ENCODE measurements around the gene FBXO31.

DNA sequence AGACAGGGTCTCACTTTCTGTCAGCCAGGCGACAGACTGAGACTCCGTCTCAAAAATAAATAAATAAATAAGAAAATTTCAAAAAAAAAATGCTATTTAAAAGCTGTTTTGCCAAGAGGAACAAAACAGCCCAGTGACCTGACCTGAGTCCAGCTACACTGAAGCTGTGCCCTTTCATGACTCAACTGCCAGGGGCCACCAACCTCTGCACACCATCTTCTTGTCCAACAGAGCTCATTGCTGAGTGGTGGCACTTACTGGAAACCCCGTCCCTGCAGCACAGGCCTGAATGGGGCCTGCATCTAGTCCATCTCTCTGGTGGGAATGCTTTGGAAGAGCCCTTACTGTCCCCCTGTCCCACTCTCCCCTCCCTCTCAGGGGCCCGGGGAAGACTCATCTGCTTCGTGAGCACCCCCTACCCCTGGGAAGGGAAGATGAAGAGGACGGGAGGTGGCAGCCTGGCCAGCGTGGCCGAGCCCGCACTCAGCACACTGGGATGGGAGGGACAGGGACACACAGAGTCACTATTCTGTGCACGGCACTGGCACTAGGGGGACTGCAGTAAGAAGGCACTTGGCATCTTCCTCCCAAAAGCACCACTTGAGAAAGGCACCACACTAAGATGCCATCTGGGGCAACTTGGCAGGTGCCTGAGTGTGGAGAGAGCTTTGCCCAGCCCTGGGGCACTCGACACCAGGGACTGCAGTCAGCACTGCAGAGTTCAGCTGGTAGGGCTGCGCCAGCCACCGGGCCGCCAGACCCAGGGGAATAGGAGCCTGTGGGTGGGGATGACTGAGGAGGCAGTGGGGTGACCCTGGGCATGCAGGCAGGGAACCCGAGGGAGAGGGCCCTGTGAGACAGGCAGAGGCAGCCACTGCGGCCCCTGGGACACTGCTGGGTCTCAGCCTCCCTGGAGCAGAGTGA, 13.5 kb downstream of the FBXO31 start:
- TF ChIP-seq, protein P1, sequence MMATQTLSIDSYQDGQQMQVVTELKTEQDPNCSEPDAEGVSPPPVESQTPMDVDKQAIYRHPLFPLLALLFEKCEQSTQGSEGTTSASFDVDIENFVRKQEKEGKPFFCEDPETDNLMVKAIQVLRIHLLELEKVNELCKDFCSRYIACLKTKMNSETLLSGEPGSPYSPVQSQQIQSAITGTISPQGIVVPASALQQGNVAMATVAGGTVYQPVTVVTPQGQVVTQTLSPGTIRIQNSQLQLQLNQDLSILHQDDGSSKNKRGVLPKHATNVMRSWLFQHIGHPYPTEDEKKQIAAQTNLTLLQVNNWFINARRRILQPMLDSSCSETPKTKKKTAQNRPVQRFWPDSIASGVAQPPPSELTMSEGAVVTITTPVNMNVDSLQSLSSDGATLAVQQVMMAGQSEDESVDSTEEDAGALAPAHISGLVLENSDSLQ (IDR thresholded peaks at IDR 0.05), result no peak
- TF ChIP-seq, protein P2, sequence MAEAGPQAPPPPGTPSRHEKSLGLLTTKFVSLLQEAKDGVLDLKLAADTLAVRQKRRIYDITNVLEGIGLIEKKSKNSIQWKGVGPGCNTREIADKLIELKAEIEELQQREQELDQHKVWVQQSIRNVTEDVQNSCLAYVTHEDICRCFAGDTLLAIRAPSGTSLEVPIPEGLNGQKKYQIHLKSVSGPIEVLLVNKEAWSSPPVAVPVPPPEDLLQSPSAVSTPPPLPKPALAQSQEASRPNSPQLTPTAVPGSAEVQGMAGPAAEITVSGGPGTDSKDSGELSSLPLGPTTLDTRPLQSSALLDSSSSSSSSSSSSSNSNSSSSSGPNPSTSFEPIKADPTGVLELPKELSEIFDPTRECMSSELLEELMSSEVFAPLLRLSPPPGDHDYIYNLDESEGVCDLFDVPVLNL (IDR thresholded peaks at IDR 0.05; ENCODE audit: low read depth, low read length), result no peak
- TF ChIP-seq, protein P3, sequence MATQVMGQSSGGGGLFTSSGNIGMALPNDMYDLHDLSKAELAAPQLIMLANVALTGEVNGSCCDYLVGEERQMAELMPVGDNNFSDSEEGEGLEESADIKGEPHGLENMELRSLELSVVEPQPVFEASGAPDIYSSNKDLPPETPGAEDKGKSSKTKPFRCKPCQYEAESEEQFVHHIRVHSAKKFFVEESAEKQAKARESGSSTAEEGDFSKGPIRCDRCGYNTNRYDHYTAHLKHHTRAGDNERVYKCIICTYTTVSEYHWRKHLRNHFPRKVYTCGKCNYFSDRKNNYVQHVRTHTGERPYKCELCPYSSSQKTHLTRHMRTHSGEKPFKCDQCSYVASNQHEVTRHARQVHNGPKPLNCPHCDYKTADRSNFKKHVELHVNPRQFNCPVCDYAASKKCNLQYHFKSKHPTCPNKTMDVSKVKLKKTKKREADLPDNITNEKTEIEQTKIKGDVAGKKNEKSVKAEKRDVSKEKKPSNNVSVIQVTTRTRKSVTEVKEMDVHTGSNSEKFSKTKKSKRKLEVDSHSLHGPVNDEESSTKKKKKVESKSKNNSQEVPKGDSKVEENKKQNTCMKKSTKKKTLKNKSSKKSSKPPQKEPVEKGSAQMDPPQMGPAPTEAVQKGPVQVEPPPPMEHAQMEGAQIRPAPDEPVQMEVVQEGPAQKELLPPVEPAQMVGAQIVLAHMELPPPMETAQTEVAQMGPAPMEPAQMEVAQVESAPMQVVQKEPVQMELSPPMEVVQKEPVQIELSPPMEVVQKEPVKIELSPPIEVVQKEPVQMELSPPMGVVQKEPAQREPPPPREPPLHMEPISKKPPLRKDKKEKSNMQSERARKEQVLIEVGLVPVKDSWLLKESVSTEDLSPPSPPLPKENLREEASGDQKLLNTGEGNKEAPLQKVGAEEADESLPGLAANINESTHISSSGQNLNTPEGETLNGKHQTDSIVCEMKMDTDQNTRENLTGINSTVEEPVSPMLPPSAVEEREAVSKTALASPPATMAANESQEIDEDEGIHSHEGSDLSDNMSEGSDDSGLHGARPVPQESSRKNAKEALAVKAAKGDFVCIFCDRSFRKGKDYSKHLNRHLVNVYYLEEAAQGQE (IDR thresholded peaks at IDR 0.05; ENCODE audit: low read depth, low read length), result no peak
- TF ChIP-seq, protein P4, sequence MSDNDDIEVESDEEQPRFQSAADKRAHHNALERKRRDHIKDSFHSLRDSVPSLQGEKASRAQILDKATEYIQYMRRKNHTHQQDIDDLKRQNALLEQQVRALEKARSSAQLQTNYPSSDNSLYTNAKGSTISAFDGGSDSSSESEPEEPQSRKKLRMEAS (IDR thresholded peaks at IDR 0.05; ENCODE audit: low read depth, low read length), result no peak
- TF ChIP-seq GABPA (IDR thresholded peaks at IDR 0.05; ENCODE audit: low read depth) (no peak), GATAD2B (conservative IDR thresholded peaks at IDR 0.05; ENCODE audit: low read depth) (no peak), MTA2 (IDR thresholded peaks at IDR 0.05; ENCODE audit: low read depth) (no peak), JUND (IDR thresholded peaks at IDR 0.05; ENCODE audit: low read depth, low read length) (no peak)
